Stimulated activated CD8-positive, alpha-beta memory T cell treated with anti-CD3 and anti-CD28 coated beads, Interleukin-4, amount 100 ng/mL, for 1 hour (primary cell): Measurements from ENCODE around the gene PABPC1L2A.
"Not testable (repeated sequence)": the region's sequence is repeated elsewhere in the genome, so short reads cannot be mapped to it uniquely, and the experiment has no call there.

Experiments used
- DNase-seq, 2 donors: peaks; one replicate each; pipeline ENCODE4 v3.0.0-alpha.2; 2020; ENCODE audit warnings: low read depth in 2 of 2, low spot score in 1 of 2

Gene PABPC1L2A

DNA sequence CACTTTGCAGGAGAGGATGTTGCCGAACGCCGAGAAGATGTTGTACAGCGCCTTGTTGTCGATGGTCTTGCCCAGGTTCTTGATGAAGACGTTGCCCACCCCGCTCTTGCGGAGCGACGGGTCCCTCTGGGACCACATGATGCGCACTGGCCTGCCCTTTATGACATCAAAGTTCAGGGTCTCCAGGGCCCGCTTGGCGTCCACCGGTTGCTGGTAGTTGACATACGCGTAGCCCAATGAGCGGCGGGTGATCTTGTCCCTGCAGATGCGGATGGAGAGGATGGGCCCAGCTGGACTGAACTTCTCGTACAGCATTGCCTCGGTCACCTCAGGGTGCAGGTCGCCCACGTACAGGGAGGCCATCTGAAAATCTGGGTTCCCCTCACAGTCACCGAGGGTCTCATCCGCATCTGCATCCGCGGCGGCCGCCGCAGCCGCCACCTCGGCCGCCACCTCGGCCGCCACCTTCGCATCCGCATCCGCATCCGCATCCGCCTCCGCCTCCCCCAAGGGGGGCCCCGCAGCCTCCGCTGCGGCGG, at the start of gene PABPC1L2A:
Gene PABPC1L2A (minus strand): TSS at position 489 of the 539 bp plus-strand sequence. CDS start 126 bp downstream, at position 363.
- not testable (repeated sequence) for DNase-seq

DNA sequence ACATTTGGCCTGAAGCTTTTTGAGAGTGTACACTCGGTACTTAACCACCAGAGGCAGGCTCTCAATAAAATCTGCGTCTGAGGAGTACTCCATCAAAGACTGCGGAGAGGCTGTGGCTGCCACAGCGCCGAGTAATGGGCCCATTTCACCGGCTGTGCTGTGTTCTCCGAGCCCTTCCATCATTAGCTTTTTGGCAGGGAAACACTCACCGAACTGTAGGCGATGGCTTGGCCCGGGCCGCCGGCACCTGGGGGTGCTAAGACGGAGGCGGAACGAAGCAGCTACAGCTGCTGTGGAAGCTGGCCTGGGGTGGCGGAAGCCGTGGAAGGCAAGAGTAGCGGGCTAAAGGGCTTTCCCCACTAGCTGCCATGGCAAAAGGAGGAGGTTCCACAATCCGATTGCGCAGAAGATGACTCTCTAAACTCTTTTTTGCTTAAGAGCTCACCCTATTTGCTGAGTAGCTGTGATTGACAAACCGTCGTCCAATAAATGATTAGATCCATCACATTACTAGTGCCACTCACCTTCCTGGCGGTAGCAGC, 48.5 kb upstream of the PABPC1L2A start:
- no peak for DNase-seq

DNA sequence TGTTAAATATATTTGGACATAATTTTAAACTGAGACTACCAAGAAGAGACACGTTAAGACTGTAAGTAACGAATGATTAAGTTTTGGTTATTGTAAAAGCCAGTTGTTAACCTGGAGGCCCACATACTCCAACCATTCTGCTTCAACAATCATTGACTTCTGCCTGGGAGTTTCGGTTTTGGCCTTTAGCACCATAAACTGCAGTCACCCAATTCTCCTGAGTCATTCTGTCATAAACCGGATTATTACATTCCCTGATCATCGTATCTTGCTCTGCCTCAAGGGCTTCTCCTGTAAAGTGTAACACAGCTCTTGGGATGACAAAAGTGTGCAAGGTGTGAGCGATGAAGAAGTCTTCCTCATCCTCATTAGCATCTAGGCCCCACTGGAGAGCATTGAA, 46.9 kb upstream of the PABPC1L2A start:
- DNase-seq = no peak

DNA sequence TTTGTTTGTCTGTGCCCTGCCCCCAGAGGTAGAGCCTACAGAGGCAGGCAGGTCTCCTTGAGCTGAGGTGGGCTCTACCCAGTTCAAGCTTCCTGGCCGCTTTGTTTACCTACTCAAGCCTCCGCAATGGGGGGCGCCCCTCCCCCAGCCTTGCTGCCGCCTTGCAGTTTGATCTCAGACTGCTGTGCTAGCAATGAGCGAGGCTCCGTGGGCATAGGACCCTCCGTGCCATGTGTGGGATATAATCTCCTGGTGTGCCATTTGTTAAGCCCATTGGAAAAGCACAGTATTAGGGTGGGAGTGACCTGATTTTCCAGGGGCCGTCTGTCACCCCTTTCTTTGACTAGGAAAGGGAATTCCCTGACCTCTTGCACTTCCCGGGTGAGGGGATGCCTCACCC, 20.2 kb upstream of the PABPC1L2A start:
- DNase-seq = not testable (repeated sequence)

DNA sequence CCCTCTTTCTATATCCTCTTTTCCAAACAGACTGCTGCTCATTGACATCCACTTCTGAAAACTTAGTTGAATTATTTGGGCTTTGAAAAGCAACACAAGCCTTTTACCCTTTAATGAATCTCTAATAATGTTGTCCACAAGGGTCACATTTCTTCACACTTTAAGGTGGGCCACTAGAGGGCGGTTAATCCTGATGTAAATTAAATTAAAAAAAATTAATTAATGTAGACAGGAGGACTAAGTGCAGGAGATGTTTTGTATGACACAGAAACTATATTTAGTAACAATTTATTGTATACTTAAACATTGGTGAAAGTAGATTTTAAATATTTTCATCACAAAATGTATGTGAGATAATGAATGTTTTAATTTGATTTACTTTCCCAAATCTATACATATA, 7.5 kb upstream of the PABPC1L2A start:
- DNase-seq = peak in 1 of 2 donors; percentile 0

DNA sequence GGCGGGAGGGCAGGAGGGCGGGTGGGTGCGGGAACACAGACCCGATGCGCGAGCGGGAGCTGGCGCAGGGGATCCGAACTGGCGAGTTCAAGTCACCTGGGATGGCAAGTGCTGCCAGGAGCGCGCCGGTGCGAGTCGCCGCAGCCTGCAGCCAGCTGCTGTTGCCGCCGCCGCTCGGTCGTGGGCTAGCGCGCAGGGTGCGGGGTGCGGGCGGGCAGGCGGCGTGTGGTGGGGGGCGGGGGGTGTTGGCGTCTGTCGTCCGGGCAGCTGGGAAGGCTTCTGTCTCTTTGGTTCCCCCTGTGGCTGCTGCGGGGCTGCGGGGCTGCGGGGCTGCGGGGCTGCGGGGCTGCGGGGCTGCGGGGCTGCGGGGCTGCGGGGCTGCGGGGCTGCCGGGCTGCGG, 572 bp upstream of the PABPC1L2A start:
- DNase-seq = not testable (repeated sequence)

DNA sequence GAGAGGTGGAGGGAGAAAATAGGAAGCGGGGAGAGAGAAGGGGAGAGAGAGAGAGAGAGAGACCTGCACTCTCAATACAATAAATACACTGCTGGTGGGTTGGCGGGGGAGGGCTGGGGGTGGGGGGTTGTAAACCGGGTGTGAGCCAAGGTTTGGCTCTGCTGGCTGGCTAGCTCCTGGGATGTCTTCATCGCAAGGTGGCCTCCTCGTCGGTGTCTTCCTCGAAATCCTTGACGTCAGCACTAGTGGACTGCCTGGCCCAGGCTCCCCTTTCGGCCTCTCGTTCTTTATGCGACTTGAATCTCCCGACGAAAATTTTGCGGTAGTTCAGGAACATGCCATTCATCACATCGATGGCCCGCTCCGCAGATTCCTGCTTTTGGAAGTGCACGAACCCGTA, 715 bp downstream of the PABPC1L2A start:
- not testable (repeated sequence) for DNase-seq

DNA sequence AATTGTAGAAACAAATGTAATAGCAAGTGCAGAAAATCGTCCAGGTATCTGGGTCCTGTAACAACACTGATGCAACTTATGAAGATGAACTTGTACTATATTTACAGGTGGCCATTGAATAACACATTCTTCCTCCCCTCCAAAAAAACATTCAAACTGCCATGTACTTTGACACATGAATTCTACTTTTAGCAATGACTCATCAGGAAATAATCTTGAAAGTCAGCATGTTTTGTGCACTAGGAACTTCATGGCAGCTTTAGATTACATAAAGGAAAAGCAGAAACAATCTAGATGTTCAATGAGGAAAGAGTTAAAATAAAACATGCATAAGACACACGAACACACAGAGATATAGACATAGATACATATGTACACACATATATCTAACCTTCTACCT, 2.5 kb downstream of the PABPC1L2A start:
- no peak for DNase-seq

DNA sequence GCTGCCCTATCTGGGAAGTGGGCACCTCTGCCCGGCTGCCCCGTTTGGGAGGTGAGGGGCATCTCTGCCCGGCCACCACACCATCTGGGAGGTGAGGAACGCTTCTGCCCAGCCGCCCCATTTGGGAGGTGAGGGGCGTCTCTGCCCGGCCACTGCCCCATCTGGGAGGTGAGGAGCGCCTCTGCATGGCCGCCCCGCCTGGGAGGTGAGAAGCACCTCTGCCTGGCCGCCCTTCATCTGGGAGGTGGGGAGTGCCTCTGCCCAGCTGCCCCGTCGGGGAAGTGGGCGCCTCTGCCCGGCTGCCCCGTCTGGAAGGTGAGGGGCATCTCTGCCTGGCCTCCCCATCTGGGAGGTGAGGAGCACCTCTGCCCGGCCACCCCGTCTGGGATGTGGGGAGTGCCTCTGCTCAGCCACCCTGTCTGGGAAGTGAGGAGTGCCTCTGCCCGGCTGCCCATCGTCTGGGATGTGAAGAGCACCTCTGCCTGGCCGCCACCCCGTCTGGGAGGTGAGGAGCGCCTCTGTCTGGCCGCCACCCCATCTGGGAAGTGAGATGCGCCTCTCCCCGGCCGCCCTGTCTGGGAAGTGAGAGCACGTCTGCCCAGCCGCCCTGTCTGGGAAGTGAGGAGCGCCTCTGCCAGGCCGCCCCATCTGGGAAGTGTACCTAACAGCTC, 9.8 kb downstream of the PABPC1L2A start:
- DNase-seq = no peak

DNA sequence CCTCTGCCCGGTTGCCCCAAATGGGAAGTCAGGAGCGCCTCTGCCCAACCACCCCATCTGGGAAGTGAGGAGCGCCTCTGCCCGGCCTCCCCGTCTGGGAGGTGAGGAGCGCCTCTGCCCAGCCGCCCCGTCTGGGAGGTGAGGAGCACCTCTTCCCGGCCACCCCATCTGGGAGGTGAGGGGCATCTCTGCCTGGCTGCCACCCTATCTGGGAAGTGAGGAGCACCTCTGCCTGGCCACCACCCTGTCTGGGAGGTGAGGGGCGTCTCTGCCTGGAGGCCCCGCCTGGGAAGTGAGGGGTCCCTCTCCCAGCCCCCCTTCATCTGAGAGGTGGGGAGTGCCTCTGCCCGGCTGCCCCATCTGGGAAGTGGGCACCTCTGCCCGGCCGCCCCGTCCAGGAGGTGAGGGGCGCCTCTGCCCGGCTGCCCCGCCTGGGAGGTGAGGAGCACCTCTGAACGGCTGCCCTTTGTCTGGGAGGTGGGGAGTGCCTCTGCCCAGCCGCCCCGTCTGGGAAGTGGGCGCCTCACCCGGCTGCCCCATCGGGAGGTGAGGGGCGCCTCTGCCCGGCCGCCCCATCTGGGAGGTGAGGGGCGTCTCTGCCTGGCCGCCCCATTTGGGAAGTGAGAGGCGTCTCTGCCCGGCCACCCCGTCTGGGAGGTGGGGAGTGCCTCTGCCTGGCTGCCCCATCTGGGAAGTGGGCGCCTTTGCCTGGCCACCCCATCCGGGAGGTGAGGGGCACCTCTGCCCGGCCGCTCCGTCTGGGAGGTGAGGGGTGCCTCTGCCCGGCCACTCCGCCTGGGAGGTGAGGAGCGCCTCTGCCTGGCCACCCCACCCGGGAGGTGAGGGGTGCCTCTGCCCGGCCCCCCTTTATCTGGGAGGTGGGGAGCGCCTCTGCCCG, 10.6 kb downstream of the PABPC1L2A start:
- DNase-seq = no peak

DNA sequence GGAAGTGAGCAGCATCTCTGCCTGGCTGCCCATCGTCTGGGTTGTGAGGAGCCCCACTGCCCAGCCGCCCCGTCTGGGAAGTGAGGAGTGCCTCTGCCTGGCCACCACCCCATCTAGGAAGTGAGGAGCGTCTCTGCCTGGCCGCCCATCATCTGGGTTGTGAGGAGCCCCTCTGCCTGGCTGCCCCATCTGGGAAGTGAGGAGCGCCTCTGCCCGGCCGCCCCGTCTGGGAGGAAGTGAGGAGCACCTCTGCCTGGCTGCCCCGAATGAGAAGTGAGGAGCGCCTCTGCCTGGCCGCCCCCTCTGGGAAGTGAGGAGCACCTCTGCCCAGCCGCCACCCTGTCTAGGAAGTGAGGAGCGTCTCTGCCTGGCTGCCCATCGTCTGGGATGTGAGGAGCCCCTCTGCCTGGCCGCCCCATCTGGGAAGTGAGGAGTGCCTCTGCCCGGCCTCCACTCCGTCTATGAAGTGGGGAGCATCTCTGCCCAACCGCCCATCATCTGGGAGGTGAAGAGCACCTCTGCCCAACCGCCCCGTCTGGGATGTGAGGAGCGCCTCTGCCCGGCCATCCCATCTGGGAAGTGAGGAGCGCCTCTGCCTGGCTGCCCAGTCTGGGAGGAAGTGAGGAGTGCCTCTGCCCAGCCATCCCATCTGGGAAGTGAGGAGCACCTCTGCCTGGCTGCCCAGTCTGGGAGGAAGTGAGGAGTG, 11.4 kb downstream of the PABPC1L2A start:
- not testable (repeated sequence) for DNase-seq

DNA sequence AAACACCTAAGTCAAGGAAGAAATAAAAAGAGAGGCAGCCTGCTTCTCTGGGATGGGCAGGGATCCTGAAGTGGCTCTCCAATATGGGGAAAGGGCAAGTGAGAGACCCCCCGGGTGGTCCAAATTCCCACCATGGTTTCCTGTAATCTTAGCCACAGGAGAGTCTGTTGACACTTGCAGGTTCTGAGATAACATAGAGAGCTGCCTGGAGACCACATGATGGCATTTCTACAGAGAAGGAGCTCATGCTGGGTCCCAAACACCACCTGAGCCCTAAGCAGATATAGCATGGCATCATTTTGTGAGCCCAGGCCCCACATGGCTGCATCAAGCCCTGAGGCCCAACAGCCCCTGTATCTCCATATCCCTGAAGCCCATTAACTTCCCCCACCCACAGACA, 50.4 kb downstream of the PABPC1L2A start:
- DNase-seq = no peak
